Fibroblast of mammary gland (primary cell): Measurements from ENCODE around the gene MMRN2.

Experiments
- DNase-seq: peaks from one replicate; pipeline ENCODE4 v3.0.0-alpha.2; 2010; ENCODE audit warnings: low read depth
- H3K4me3 ChIP-seq: 2 replicates; pipeline ENCODE4 v1.5.1; 2011; ENCODE audit warnings: low read depth, mild to moderate bottlenecking, low read length, moderate library complexity; ENCODE audit not compliant: control insufficient read depth
- TF ChIP-seq, protein P1 (sequence below): conservative IDR thresholded peaks from 2 replicates; pipeline ENCODE4 v1.5.1; 2011; ENCODE audit warnings: low read depth, low read length, inconsistent platforms; ENCODE audit not compliant: control insufficient read depth, insufficient read depth

Gene MMRN2

GRCh38 chr10:86968271-86968993 is 11.0 kb upstream of the MMRN2 start, which contains the start of gene ADIRF:
TSS of gene ADIRF (plus strand) at chr10:86968482. CDS start at chr10:86968545, 63 bp downstream.
- H3K4me3 ChIP-seq = peak within 1 kb of the TSS; percentile 66
- TF ChIP-seq, protein P1, sequence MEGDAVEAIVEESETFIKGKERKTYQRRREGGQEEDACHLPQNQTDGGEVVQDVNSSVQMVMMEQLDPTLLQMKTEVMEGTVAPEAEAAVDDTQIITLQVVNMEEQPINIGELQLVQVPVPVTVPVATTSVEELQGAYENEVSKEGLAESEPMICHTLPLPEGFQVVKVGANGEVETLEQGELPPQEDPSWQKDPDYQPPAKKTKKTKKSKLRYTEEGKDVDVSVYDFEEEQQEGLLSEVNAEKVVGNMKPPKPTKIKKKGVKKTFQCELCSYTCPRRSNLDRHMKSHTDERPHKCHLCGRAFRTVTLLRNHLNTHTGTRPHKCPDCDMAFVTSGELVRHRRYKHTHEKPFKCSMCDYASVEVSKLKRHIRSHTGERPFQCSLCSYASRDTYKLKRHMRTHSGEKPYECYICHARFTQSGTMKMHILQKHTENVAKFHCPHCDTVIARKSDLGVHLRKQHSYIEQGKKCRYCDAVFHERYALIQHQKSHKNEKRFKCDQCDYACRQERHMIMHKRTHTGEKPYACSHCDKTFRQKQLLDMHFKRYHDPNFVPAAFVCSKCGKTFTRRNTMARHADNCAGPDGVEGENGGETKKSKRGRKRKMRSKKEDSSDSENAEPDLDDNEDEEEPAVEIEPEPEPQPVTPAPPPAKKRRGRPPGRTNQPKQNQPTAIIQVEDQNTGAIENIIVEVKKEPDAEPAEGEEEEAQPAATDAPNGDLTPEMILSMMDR = no peak
- DNase-seq = peak; percentile 28

DNA sequence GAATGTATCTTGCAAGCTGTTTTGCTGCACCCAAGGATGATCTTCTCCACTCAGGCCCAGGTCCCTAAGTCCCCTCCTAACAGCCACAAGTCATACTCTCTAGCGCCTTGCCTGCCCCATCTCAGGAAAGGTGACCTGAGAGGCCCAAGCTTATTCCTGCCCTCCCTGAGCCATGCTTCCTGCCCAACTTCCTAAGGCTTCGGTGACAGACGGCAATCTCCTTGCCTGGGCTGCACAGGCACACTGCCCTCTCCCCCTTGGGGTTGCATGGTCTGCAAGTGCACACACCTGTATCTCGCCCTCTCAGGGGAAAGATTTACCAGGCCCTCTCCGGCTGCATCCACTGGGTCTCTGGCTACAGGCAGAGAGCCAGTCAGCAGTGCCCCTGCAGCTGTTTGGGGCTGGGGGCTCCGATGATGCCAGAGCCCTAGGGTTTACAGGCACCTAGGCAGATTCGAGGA is 10.1 kb upstream of the MMRN2 start:
- TF ChIP-seq, protein P1 = no peak
- DNase-seq = no peak
- peak overlapping the region; percentile 66 for H3K4me3 ChIP-seq

- no peak for DNase-seq
- TF ChIP-seq, protein P1 = no peak
- H3K4me3 ChIP-seq = no peak overlapping the region
Observed at GRCh38 chr10:86965986-86966654, 8.7 kb upstream of the MMRN2 start.

- H3K4me3 ChIP-seq = no peak overlapping the region
- TF ChIP-seq, protein P1 = no peak
- no peak for DNase-seq
Observed at GRCh38 chr10:86964847-86965190, 7.4 kb upstream of the MMRN2 start.

GRCh38 chr10:86964061-86964846 is 6.8 kb upstream of the MMRN2 start:
- no peak for DNase-seq
- H3K4me3 ChIP-seq = no peak overlapping the region
- TF ChIP-seq, protein P1 = no peak

DNA sequence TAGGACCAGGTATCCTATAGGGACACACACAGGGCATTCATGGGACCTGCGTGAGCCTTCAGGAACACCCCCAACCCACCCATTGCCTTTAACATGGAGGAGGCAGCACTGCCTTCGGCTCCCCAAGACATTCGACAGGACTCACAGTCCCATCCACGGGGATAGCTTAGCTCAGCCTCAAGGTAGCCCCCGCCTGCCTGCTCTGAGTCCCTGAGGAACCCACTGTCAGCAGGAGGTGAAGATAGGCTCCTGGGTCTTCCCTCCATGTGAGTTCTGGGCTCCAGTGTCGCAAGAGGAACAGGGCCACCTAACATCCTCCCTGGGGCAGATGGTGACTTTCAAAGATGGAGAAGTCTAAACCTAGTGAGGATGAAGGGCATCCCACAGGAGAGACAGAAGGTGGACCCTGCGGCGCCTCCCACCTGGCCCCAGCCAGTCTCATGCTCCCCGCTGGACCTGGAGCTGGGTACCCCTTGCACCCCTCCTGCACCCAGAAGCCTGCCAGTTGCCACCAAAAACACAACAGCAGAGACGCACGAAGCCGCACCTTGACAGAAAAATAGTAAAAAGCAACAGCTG is 6.0 kb upstream of the MMRN2 start:
- H3K4me3 ChIP-seq = no peak overlapping the region
- no peak for DNase-seq
- TF ChIP-seq, protein P1 = no peak
